ENCODE results near the gene CPOX.
"Not testable (repeated sequence)": the region's sequence is repeated elsewhere in the genome, so short reads cannot be mapped to it uniquely, and the experiment has no call there.

Gene CPOX

GRCh38 chr3:98565237-98565643, 28.2 kb downstream of the CPOX start:
- DNase-seq (ENCODE audit: insufficient read length, low spot score) (no peak), FAIRE-seq (no peak)

GRCh38 chr3:98564282-98565005, 29.0 kb downstream of the CPOX start:
- no peak for DNase-seq (ENCODE audit: insufficient read length, low spot score)
- FAIRE-seq, result peak; percentile 87

- FAIRE-seq, result peak; percentile 95
Measured at GRCh38 chr3:98563661-98564281, 29.6 kb downstream of the CPOX start.

GRCh38 chr3:98561727-98562521, 31.5 kb downstream of the CPOX start:
- FAIRE-seq, result peak; percentile 96
- DNase-seq (ENCODE audit: insufficient read length, low spot score), result no peak

More at GRCh38 chr3:98563661-98564281, 29.6 kb downstream of the CPOX start:
- DNase-seq (ENCODE audit: insufficient read length, low spot score), result no peak

GRCh38 chr3:98560911-98561310, 32.5 kb downstream of the CPOX start:
- DNase-seq (ENCODE audit: insufficient read length, low spot score) (no peak), FAIRE-seq (peak; percentile 86)

- FAIRE-seq; DNase-seq (ENCODE audit: insufficient read length, low spot score): not testable (repeated sequence)
Measured at GRCh38 chr3:98559769-98560168, 33.6 kb downstream of the CPOX start.

DNA sequence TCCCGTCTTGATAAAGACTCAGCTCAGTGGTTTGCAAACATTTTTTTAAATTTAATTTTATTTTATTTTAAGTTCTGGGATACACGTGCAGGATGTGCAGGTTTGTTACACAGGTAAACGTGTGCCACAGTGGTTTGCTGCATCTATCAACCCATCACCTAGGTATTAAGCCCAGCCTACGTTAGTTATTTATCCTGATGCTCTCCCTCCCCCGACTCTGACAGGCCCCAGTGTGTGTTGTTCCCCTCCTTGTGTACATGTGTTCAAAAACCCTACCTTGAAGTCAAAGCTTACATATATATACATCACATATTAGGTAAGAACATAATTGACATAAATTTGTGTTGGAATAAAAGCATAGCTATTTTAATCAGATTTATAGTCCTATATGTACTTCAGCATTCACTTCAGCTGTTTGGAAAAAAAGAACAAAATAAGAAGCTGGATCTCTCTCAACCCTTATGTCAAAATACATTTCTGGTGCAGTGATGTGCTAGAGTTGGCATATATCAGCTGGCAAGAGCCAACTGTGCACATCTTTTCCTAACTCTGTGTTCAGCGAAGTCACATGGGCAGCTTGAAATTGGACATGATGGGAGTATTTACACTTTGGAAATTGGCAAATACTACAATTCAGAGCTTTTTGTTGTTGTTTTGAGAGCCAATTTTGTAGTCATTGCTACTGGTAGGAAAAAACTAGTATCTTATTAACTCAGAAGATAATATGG, 35.1 kb downstream of the CPOX start:
- no peak for DNase-seq (ENCODE audit: insufficient read length, low spot score)
- FAIRE-seq, result peak; percentile 52

DNA sequence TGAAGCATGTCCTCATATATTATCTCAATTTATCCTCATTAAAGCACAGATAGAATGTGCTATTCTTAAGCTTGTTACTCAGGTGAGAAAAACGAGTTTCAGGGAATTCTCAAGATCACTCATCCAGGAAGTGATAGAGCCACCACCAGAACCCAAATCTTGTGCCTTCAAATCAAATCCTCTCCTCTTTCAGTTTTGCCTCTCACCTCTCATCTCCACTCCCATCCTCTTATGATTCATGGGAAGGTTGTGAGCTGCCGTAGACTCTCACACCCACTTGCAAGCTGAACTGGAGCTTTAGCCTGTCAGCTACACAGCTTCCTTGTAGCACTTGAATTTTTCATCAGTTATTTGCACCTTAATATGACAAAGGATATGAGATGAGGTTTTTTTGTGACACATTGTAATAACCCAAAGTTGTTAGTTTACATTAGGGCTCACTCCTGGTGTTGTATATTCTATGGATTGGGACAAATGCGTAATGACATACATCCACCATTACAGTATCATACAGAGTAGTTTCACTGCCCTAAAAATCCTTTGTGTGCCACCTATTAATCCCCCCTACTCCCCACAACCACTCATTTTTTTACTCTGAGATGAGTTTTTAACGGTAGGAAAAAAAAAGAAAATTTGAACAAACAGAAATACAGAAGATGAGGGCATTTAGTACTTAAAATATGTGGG, 35.9 kb downstream of the CPOX start:
- FAIRE-seq (no peak), DNase-seq (ENCODE audit: insufficient read length, low spot score) (no peak)

GRCh38 chr3:98556164-98557130, 37.0 kb downstream of the CPOX start:
- no peak for DNase-seq (ENCODE audit: insufficient read length, low spot score)
- FAIRE-seq, result peak; percentile 100

GRCh38 chr3:98555025-98555379, 38.4 kb downstream of the CPOX start:
- DNase-seq (ENCODE audit: insufficient read length, low spot score) (no peak), FAIRE-seq (no peak)

- FAIRE-seq, result no peak
Measured at GRCh38 chr3:98554580-98554979, 38.8 kb downstream of the CPOX start.

GRCh38 chr3:98553753-98554152, 39.7 kb downstream of the CPOX start:
- no peak for DNase-seq (ENCODE audit: insufficient read length, low spot score)
- FAIRE-seq, result peak; percentile 97

More at GRCh38 chr3:98554580-98554979, 38.8 kb downstream of the CPOX start:
- no peak for DNase-seq (ENCODE audit: insufficient read length, low spot score)

DNA sequence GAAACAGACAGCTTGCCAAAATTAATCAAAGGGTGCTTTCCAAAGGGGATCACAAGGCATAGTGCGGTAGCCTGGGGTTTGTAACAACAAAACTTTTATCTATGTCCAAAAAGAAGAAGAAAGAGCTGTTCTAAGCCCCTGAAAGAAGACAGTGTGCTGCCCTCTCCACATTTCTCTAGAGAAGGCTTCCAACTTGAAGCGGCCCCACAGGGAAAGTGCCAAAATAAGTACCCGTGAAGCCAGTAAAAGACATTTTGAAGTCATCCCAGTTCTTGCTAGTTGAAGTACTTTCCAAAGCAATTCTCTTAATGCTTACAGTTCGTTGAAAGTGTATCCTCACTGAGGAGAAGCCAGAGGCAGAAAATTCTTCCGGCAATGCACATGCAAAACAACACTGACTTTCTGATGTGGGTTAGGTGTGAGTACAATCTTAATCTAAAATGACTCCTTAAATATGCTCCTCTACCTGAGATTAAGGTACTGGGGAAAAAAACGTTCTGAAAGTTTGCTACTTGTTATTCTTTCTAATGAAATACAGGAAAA, 40.3 kb downstream of the CPOX start:
- DNase-seq (ENCODE audit: insufficient read length, low spot score) (no peak), FAIRE-seq (no peak)

- FAIRE-seq (no peak), DNase-seq (ENCODE audit: insufficient read length, low spot score) (no peak)
Measured at GRCh38 chr3:98552232-98553020, 41.0 kb downstream of the CPOX start.

GRCh38 chr3:98551754-98552153, 41.7 kb downstream of the CPOX start:
- no peak for FAIRE-seq
- DNase-seq (ENCODE audit: insufficient read length, low spot score), result no peak

DNA sequence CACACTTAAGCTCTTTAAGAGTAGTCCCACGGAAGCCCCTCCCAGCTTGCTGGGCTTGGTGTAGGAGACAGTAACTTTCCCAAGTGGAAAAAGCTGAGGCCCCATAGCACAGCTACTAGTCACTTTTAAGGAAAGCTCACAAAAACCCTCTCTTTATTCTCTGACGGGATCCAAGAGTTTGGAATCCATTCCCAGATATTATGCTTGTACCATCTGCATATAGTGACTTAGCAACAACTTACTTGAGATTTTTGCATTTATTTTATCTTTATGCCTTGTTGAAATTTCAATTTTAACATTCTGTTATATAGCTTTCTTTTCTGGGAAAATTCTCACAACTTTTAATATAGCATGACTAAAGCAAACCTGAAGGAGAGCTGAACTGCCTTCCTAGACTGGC, 42.2 kb downstream of the CPOX start:
- DNase-seq (ENCODE audit: insufficient read length, low spot score) (no peak), FAIRE-seq (no peak)

- peak; percentile 86 for FAIRE-seq
Measured at GRCh38 chr3:98550833-98551232, 42.6 kb downstream of the CPOX start.

GRCh38 chr3:98548544-98548943, 44.9 kb downstream of the CPOX start:
- peak; percentile 94 for FAIRE-seq

More at GRCh38 chr3:98550833-98551232, 42.6 kb downstream of the CPOX start:
- DNase-seq (ENCODE audit: insufficient read length, low spot score), result no peak

More at GRCh38 chr3:98548544-98548943, 44.9 kb downstream of the CPOX start:
- DNase-seq (ENCODE audit: insufficient read length, low spot score), result no peak
